ENCODE measurements around the gene ABCA2. TPM values are rescaled to one million over a fixed set of nuclear protein-coding genes. Genes with fewer than 3 reads are reported as not detected.

The ABCA2 gene
- total RNA-seq, 1 experiment from 2014 or later: 114 TPM

DNA sequence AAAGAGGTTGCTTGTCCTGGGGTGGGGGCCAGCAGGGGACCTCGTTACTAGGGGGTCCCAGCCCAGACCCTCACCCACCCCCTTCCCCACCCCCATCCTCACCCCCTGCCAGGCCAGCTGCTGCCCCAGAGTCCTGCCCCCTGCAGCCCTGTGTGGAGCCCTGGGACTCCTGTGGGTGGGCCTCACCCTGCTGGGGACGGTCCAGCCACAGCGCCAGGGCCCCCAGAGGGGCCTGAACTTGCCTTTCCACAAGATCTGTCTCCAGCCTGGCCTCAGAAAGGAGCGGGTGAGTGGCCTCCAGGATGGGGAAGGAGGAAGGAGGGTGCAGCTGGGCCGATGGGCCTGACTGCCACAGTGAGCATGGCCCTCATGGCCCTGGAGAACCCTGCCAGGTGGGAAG lies 58.3 kb downstream of the ABCA2 start:
- POLR2A ChIA-PET: interaction anchor here (1.2 kb wide), 1 partner anchor 9 kb away, joined by 5 read pairs; no protein-coding TSS in a partner anchor
- Histone ChIP-seq H3K9me3 (ENCODE audit: control insufficient read depth in 1 of 2, insufficient read depth in 1 of 2, low read depth in 1 of 2, low read length in 2 of 2) (no peaks in the 10 kb centered on the region), H2AFZ (ENCODE audit: low read depth, low read length, poor library complexity, severe bottlenecking) (no peak overlapping the region), H3K9ac (ENCODE audit: low read length) (no peak overlapping the region), H3K79me2 (ENCODE audit: insufficient read depth, low read length) (no peaks in the 10 kb centered on the region), H3K9me2 (ENCODE audit: insufficient read depth) (no peaks in the 10 kb centered on the region), H3K27ac (ENCODE audit: low read depth, low read length) (no peak overlapping the region), H3K36me3 (ENCODE audit: control insufficient read depth in 1 of 2, insufficient read depth in 2 of 2, low read length in 2 of 2) (no peaks in the 10 kb centered on the region), H4K20me1 (ENCODE audit: insufficient read depth) (no peaks in the 10 kb centered on the region), H3K4me1 (ENCODE audit: control insufficient read depth in 1 of 2, insufficient read depth in 2 of 2, low read length in 2 of 2) (peaks cover 2 to 16% of the 10 kb centered on the region in 2 experiments), H3K4me2 (ENCODE audit: low read length) (no peak overlapping the region), H3K27me3 (ENCODE audit: insufficient read depth, low read length) (no peaks in the 10 kb centered on the region), H3K4me3 (replicated peaks in 1 of 2; ENCODE audit: low read depth in 1 of 2, low read length in 2 of 2) (no peak overlapping the region)
- BruUV-seq (replicated peaks): no TSS peak
- intact Hi-C loops (cut with micrococcal nuclease): no loop called here
- TF ChIP-seq CEBPB (IDR thresholded peaks at IDR 0.05; ENCODE audit: low read depth): no peak
- no peak for TF ChIP-seq EGR1 (IDR thresholded peaks at IDR 0.05; ENCODE audit: low read depth)
- TF ChIP-seq RAD21 (IDR thresholded peaks at IDR 0.05; ENCODE audit: low read depth): no peak
- TF ChIP-seq SP1 (IDR thresholded peaks at IDR 0.05; ENCODE audit: low read depth): no peak
- ATAC-seq (no peak), DNase-seq (ENCODE audit: low read depth, low spot score) (no peak)
- CTCF ChIA-PET: no interaction called here
- RAD21 ChIA-PET (ENCODE audit: low non-redundant PET in 1 of 2, low total read pairs in 2 of 2, uncharacterized antibody in 2 of 2, unreplicated experiment in 2 of 2): no interaction called here

DNA sequence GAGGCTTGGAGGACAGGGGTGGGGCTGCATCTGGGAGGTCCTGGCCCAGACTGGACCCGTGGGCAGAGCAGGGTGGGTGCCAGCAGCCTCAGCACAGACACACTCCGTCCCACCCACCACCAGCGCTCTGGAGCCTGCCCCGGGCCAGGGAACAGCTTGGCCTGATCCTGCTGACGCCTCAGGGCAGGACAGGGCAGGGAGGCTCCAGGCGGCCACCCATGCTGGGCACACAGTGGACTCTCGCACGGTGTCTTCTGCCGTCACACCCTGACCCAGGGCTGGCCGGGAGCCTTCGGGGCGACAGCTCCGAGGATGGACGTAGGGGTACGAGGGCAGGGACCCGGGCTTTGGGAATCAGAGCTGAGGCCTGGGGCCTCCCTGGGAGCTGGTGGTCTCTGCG lies 58.9 kb downstream of the ABCA2 start:
- POLR2A ChIA-PET: interaction anchor here (1.2 kb wide), 1 partner anchor 9 kb away, joined by 5 read pairs; no protein-coding TSS in a partner anchor
- H3K9ac ChIP-seq (ENCODE audit: low read length): no peak overlapping the region
- H3K36me3 ChIP-seq (ENCODE audit: control insufficient read depth in 1 of 2, insufficient read depth in 2 of 2, low read length in 2 of 2): no peaks in the 10 kb centered on the region
- H2AFZ ChIP-seq (ENCODE audit: low read depth, low read length, poor library complexity, severe bottlenecking): no peak overlapping the region
- H3K27ac ChIP-seq (ENCODE audit: low read depth, low read length): no peak overlapping the region
- no peak overlapping the region for H3K4me3 ChIP-seq (replicated peaks in 1 of 2; ENCODE audit: low read depth in 1 of 2, low read length in 2 of 2)
- CTCF ChIA-PET: no interaction called here
- RAD21 ChIA-PET (ENCODE audit: low non-redundant PET in 1 of 2, low total read pairs in 2 of 2, uncharacterized antibody in 2 of 2, unreplicated experiment in 2 of 2): no interaction called here
- H3K4me1 ChIP-seq (ENCODE audit: control insufficient read depth in 1 of 2, insufficient read depth in 2 of 2, low read length in 2 of 2): peaks cover 8 to 18% of the 10 kb centered on the region in 2 experiments
- H3K9me3 ChIP-seq (ENCODE audit: control insufficient read depth in 1 of 2, insufficient read depth in 1 of 2, low read depth in 1 of 2, low read length in 2 of 2): no peaks in the 10 kb centered on the region
- H3K4me2 ChIP-seq (ENCODE audit: low read length): no peak overlapping the region
- no peak for DNase-seq (ENCODE audit: low read depth, low spot score)
- no peaks in the 10 kb centered on the region for H3K27me3 ChIP-seq (ENCODE audit: insufficient read depth, low read length)
- ATAC-seq: no peak
- no TSS peak for BruUV-seq (replicated peaks)
- H3K9me2 ChIP-seq (ENCODE audit: insufficient read depth): no peaks in the 10 kb centered on the region
- no peaks in the 10 kb centered on the region for H4K20me1 ChIP-seq (ENCODE audit: insufficient read depth)
- no peaks in the 10 kb centered on the region for H3K79me2 ChIP-seq (ENCODE audit: insufficient read depth, low read length)
- intact Hi-C loops (cut with micrococcal nuclease): no loop called here
- TF ChIP-seq RAD21 (IDR thresholded peaks at IDR 0.05; ENCODE audit: low read depth) (no peak), EZH2 (IDR thresholded peaks at IDR 0.05) (no peak), ZFX (IDR thresholded peaks at IDR 0.05) (no peak), EZH2phosphoT487 (IDR thresholded peaks at IDR 0.05; ENCODE audit: borderline replicate concordance) (no peak), SRF (IDR thresholded peaks at IDR 0.05; ENCODE audit: low read depth) (no peak), ELF1 (IDR thresholded peaks at IDR 0.05; ENCODE audit: borderline replicate concordance, low read depth) (no peak), ZNF274 (IDR thresholded peaks at IDR 0.05; ENCODE audit: low read depth, low read length) (no peak), POLR2A (IDR thresholded peaks at IDR 0.05; ENCODE audit: borderline replicate concordance, extremely low read depth, insufficient read depth, insufficient read length) (no peak)
- TF ChIP-seq, protein P1, sequence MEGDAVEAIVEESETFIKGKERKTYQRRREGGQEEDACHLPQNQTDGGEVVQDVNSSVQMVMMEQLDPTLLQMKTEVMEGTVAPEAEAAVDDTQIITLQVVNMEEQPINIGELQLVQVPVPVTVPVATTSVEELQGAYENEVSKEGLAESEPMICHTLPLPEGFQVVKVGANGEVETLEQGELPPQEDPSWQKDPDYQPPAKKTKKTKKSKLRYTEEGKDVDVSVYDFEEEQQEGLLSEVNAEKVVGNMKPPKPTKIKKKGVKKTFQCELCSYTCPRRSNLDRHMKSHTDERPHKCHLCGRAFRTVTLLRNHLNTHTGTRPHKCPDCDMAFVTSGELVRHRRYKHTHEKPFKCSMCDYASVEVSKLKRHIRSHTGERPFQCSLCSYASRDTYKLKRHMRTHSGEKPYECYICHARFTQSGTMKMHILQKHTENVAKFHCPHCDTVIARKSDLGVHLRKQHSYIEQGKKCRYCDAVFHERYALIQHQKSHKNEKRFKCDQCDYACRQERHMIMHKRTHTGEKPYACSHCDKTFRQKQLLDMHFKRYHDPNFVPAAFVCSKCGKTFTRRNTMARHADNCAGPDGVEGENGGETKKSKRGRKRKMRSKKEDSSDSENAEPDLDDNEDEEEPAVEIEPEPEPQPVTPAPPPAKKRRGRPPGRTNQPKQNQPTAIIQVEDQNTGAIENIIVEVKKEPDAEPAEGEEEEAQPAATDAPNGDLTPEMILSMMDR (IDR thresholded peaks at IDR 0.05 in 2 of 3, conservative IDR thresholded peaks at IDR 0.05 in 1 of 3; ENCODE audit: borderline replicate concordance in 1 of 3, insufficient read depth in 1 of 3, low read depth in 2 of 3, low read length in 2 of 3): no peak
- TF ChIP-seq, protein P2, sequence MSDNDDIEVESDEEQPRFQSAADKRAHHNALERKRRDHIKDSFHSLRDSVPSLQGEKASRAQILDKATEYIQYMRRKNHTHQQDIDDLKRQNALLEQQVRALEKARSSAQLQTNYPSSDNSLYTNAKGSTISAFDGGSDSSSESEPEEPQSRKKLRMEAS (IDR thresholded peaks at IDR 0.05): no peak
- TF ChIP-seq, protein P3, sequence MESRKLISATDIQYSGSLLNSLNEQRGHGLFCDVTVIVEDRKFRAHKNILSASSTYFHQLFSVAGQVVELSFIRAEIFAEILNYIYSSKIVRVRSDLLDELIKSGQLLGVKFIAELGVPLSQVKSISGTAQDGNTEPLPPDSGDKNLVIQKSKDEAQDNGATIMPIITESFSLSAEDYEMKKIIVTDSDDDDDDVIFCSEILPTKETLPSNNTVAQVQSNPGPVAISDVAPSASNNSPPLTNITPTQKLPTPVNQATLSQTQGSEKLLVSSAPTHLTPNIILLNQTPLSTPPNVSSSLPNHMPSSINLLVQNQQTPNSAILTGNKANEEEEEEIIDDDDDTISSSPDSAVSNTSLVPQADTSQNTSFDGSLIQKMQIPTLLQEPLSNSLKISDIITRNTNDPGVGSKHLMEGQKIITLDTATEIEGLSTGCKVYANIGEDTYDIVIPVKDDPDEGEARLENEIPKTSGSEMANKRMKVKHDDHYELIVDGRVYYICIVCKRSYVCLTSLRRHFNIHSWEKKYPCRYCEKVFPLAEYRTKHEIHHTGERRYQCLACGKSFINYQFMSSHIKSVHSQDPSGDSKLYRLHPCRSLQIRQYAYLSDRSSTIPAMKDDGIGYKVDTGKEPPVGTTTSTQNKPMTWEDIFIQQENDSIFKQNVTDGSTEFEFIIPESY (IDR thresholded peaks at IDR 0.05; ENCODE audit: extremely low read depth, insufficient replicate concordance, low read length): no peak

Measured in HCT116 (cell line).